Vagina (tissue), 2 donors: Measurements from ENCODE around the gene IRAK3. TPM values are rescaled to one million over a fixed set of nuclear protein-coding genes. Genes with fewer than 3 reads are reported as not detected.
A peak's percentile ranks its signal among the peaks of the same experiment; 100 is the strongest.
"Not testable (repeated sequence)": the region's sequence is repeated elsewhere in the genome, so short reads cannot be mapped to it uniquely, and the experiment has no call there.

ENCODE experiments used
- DNase-seq, 2 donors: peaks; one replicate each; pipeline ENCODE4 v3.0.0-alpha.2; 2017; ENCODE audit errors: extremely low spot score in 2 of 2
- H3K27ac ChIP-seq: fragments of 200-600 bp; sonication (generic); one replicate; pipeline ENCODE4 v1.5.1; 2019
- H3K27me3 ChIP-seq: fragments of 200-600 bp; sonication (generic); one replicate; pipeline ENCODE4 v1.5.1; 2019
- H3K36me3 ChIP-seq, 2 donors: fragments of 200-600 bp; sonication (generic); one replicate each; pipeline ENCODE4 v1.5.1; 2017 to 2019
- H3K4me1 ChIP-seq: fragments of 200-600 bp; sonication (generic); one replicate; pipeline ENCODE4 v1.5.1; 2019
- H3K4me3 ChIP-seq, 2 donors: fragments of 200-600 bp; sonication (generic); 1 replicate in 1 of 2; 2 replicates in 1 of 2; pipeline ENCODE4 v1.5.1; 2016 to 2019
- H3K9me3 ChIP-seq: fragments of 200-600 bp; sonication (generic); one replicate; pipeline ENCODE4 v1.5.1; 2019
- CTCF ChIP-seq, 3 experiments: fragments of 450-650 bp in 2 of 3; fragments of 200-600 bp in 1 of 3; sonication (generic) in 1 of 3; IDR thresholded peaks; one replicate each; pipeline ENCODE4 v1.5.1; 2017 to 2019; ENCODE audit warnings: antibody characterized with exemption in 3 of 3, mild to moderate bottlenecking in 2 of 3, moderate library complexity in 2 of 3
- POLR2A ChIP-seq, 2 donors: fragments of 450-650 bp; IDR thresholded peaks; one replicate each; pipeline ENCODE4 v1.6.1; 2017; ENCODE audit warnings: antibody characterized with exemption in 2 of 2, mild to moderate bottlenecking in 2 of 2, moderate library complexity in 2 of 2
- POLR2AphosphoS5 ChIP-seq, 2 donors: sonication (generic); formaldehyde crosslinking; IDR thresholded peaks; one replicate each; pipeline ENCODE4 v1.9.0; 2017; ENCODE audit warnings: antibody characterized with exemption in 2 of 2, mild to moderate bottlenecking in 2 of 2, low read depth in 1 of 2; ENCODE audit not compliant: insufficient read depth in 1 of 2
- intact Hi-C: fragments of 100-400 bp; cut with DNase I; formaldehyde crosslinking; loops from one replicate; pipeline ENCODE4 v1.15.1; 2023
- total RNA-seq: library from RNA; depleted of rRNA; stranded (reverse); fragments of >200 nt; gene quantifications from one replicate; pipeline ENCODE4 v1.2.3, GENCODE V29; 2016

IRAK3 gene
- total RNA-seq, 1 donor from 2014 or later = 23.1 TPM

DNA sequence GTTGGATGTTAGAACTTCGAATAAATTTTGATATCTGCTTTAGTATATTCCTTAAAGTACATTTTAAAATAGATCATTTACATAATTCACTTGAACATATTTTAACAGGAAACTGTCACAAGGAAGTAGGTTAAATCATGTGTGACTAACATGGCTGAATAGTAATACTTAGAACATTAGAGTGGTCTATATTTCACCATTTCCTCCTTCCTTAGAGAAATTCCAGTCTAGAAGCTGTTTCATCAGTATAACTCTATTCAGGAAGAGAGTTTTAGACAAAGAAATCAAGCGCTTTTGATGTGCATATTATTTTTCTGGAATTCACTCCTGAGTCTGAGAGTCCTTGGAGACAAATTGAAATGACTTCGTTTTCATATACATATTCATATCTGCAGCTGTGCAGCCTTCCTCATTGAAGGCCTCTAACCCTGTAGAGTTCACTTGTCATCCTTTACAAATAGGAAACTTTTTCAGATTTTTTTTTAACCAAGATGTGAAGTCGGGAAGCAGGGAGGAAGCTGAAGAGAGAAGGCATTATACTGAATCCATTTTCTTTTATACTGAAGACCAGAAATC lies 28.4 kb downstream of the IRAK3 start:
- intact Hi-C loops = no loop called here
- Histone ChIP-seq H3K9me3 (no peaks in the 10 kb centered on the region), H3K36me3 (peaks cover 0 to 25% of the 10 kb centered on the region in 2 donors), H3K27me3 (no peaks in the 10 kb centered on the region), H3K4me3 (no peak overlapping the region), H3K4me1 (no peaks in the 10 kb centered on the region), H3K27ac (no peak overlapping the region)
- TF ChIP-seq CTCF (IDR thresholded peaks at IDR 0.05) (no peak), POLR2AphosphoS5 (IDR thresholded peaks at IDR 0.05; ENCODE audit: insufficient read depth in 1 of 2, low read depth in 1 of 2) (no peak), POLR2A (IDR thresholded peaks at IDR 0.05) (no peak)
- DNase-seq = no peak

DNA sequence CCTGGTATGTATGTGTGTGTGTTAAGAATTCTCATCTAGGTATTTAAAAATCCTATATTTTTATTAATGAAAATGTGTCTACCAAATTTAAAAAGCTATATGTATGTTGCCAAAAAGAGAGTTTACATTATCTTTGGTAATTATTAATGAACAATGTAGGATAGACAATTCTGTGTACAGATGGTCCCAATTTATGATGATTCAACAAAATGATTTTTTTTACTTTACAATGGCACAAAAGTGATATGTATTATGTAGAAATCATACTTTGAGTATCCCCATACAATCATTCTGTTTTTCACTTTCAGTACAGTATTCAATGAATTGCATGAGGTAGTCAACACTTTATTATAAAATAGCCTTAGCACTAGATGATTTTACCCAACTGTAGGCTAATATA lies 39.4 kb downstream of the IRAK3 start:
- intact Hi-C loops = no loop called here
- no peaks in the 10 kb centered on the region for H3K27me3 ChIP-seq
- no peak for TF ChIP-seq POLR2A (IDR thresholded peaks at IDR 0.05)
- no peak for TF ChIP-seq CTCF (IDR thresholded peaks at IDR 0.05)
- no peak for TF ChIP-seq POLR2AphosphoS5 (IDR thresholded peaks at IDR 0.05; ENCODE audit: insufficient read depth in 1 of 2, low read depth in 1 of 2)
- no peak overlapping the region for H3K27ac ChIP-seq
- no peak overlapping the region for H3K4me3 ChIP-seq
- no peaks in the 10 kb centered on the region for H3K36me3 ChIP-seq
- H3K4me1 ChIP-seq = no peaks in the 10 kb centered on the region
- no peaks in the 10 kb centered on the region for H3K9me3 ChIP-seq
- no peak for DNase-seq

DNA sequence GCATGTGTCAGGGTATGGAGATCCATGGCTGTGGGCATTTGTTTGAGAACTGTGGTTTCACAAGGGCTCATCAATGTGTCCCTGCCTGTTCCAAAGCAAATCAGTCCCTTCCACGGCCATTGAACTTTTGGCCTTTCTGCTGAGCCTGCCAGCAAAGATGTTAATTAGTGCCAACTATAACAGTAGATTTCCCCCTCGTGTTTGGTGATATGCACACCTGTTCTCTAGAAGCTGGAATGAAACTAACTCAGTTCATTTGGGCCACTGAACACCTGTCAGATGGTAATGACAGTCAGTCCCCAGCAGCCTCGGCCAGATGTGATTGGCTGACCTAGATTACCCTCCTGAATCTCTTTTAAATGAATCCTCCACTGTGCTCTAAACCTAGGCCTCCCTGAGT lies 43.2 kb downstream of the IRAK3 start:
- intact Hi-C loops = no loop called here
- no peak for TF ChIP-seq POLR2AphosphoS5 (IDR thresholded peaks at IDR 0.05; ENCODE audit: insufficient read depth in 1 of 2, low read depth in 1 of 2)
- no peak for TF ChIP-seq POLR2A (IDR thresholded peaks at IDR 0.05)
- TF ChIP-seq CTCF (IDR thresholded peaks at IDR 0.05) = no peak

GRCh38 chr12:66234037-66234693 lies 45.2 kb downstream of the IRAK3 start:
- intact Hi-C loops, H3K36me3 ChIP-seq, H3K9me3 ChIP-seq, DNase-seq, H3K27me3 ChIP-seq, H3K4me3 ChIP-seq: not testable (repeated sequence)
- H3K4me1 ChIP-seq = peaks cover 18% of the 10 kb centered on the region
- peak overlapping the region; percentile 77 for H3K27ac ChIP-seq

More for the DNA sequence above, 43.2 kb downstream of the IRAK3 start:
- Histone ChIP-seq H3K9me3 (no peaks in the 10 kb centered on the region), H3K27me3 (no peaks in the 10 kb centered on the region), H3K4me3 (no peak overlapping the region), H3K36me3 (no peaks in the 10 kb centered on the region), H3K27ac (no peak overlapping the region), H3K4me1 (peaks cover 6% of the 10 kb centered on the region)
- DNase-seq = no peak

- Histone ChIP-seq H3K4me1 (peaks cover 18% of the 10 kb centered on the region), H3K27ac (peak overlapping the region; percentile 77), H3K4me3 (peak overlapping the region; percentile 46 to 52)
- intact Hi-C loops, H3K27me3 ChIP-seq, H3K36me3 ChIP-seq, H3K9me3 ChIP-seq, DNase-seq: not testable (repeated sequence)
Measured at GRCh38 chr12:66234773-66235625, 46.0 kb downstream of the IRAK3 start.
